HepG2 (cell line): ENCODE results near the gene NSUN6. TPM values are rescaled to one million over a fixed set of nuclear protein-coding genes. Genes with fewer than 3 reads are reported as not detected.

Experiments
- ATAC-seq: fragments of 200-7000 bp; cut with Tn5 transposase; 3 replicates; pipeline ENCODE4 v1.9.1; 2020; ENCODE audit warnings: mild to moderate bottlenecking, moderate library complexity
- BruUV-seq: library from RNA; stranded (reverse); fragments of 400-500 nt; replicated peaks from 2 replicates; lab custom pipeline; 2021; lab: Mats Ljungman, UMichigan
- CTCF ChIA-PET: fragments of 300-600 bp; formaldehyde crosslinking; extraction: SDS; loops from one replicate; lab custom pipeline; 2021; ENCODE audit warnings: low total read pairs, inconsistent platforms, low intra/inter-chr PET ratio; lab: Yijun Ruan, JAX
- POLR2A ChIA-PET: fragments of 350-600 bp; sonication (Branson Sonifier 250); formaldehyde crosslinking; loops from one replicate; lab custom pipeline; 2020; ENCODE audit warnings: antibody characterized with exemption, inconsistent platforms; lab: Yijun Ruan, JAX
- DNase-seq: peaks from one replicate; pipeline ENCODE4 v3.0.0-alpha.2; 2015; ENCODE audit warnings: low spot score
- FAIRE-seq: peaks from 3 replicates; lab custom pipeline; 2011; peaks lifted over from hg19 to GRCh38; lab: Jason Lieb, UNC
- H2AFZ ChIP-seq: one replicate; pipeline ENCODE4 v1.6.1; 2011; ENCODE audit warnings: low read length, inconsistent platforms
- H3K27ac ChIP-seq: fragments of 300-600 bp; 3 replicates; pipeline ENCODE4 v1.8.0; 2011; ENCODE audit warnings: mixed run types, mild to moderate bottlenecking, mixed read lengths, low read length, inconsistent platforms; ENCODE audit not compliant: insufficient read depth; ENCODE audit errors: extremely low read length
- H3K27me3 ChIP-seq, 2 experiments: fragments of 200-600 bp in 1 of 2; 2 replicates in 1 of 2; 3 replicates in 1 of 2; pipeline versions ENCODE4 v1.6.0 to v1.8.0; 2011; ENCODE audit warnings: low read length in 2 of 2, mild to moderate bottlenecking in 2 of 2, moderate library complexity in 2 of 2, inconsistent platforms in 1 of 2; ENCODE audit not compliant: insufficient read depth in 2 of 2, control insufficient read depth in 1 of 2
- H3K36me3 ChIP-seq, 2 experiments: fragments of 200-600 bp in 1 of 2; replicated peaks in 1 of 2; 2 replicates in 1 of 2; 3 replicates in 1 of 2; pipeline versions ENCODE4 v1.5.1 to v1.8.0; 2011; ENCODE audit warnings: low read length in 2 of 2, inconsistent platforms in 1 of 2; ENCODE audit not compliant: insufficient read depth in 2 of 2, control insufficient read depth in 1 of 2
- H3K4me1 ChIP-seq: 2 replicates; pipeline ENCODE4 v1.5.1; 2012; ENCODE audit warnings: low read length, inconsistent platforms; ENCODE audit not compliant: insufficient read depth
- H3K4me2 ChIP-seq: 2 replicates; pipeline ENCODE4 v1.6.0; 2011; ENCODE audit warnings: low read depth, low read length, inconsistent platforms
- H3K4me3 ChIP-seq, 3 experiments: fragments of 200-600 bp in 1 of 3; sonication (generic), shearing (Covaris generic) in 1 of 3; replicated peaks in 1 of 3; 2 replicates each; pipeline ENCODE4 v1.5.1; 2011 to 2016; ENCODE audit warnings: low read length in 3 of 3, inconsistent platforms in 2 of 3, low read depth in 2 of 3, mild to moderate bottlenecking in 2 of 3, control low read depth in 1 of 3, mixed read lengths in 1 of 3; ENCODE audit not compliant: insufficient read depth in 1 of 3
- H3K79me2 ChIP-seq: one replicate; pipeline ENCODE4 v1.6.1; 2011; ENCODE audit warnings: low read length, inconsistent platforms; ENCODE audit not compliant: insufficient read depth
- H3K9ac ChIP-seq: 2 replicates; pipeline ENCODE4 v1.6.0; 2011; ENCODE audit warnings: mild to moderate bottlenecking, low read depth, low read length, inconsistent platforms; ENCODE audit not compliant: insufficient read depth
- H3K9me3 ChIP-seq: 2 replicates; pipeline ENCODE4 v1.5.1; 2012; ENCODE audit warnings: mild to moderate bottlenecking, low read length
- H4K20me1 ChIP-seq: 2 replicates; pipeline ENCODE4 v1.6.0; 2011; ENCODE audit warnings: inconsistent platforms, mild to moderate bottlenecking, low read length, moderate library complexity; ENCODE audit not compliant: insufficient read depth
- LCORL ChIP-seq, 2 experiments: fragments of 450-650 bp in 1 of 2; sonication (generic) in 1 of 2; formaldehyde crosslinking in 1 of 2; IDR thresholded peaks; 2 replicates each; pipeline versions ENCODE4 v1.5.0 to v1.6.1; 2017 to 2020; ENCODE audit warnings: antibody characterized with exemption in 1 of 2, missing genetic modification reagents in 1 of 2
- NCOA2 ChIP-seq: sonication (generic); formaldehyde crosslinking; IDR thresholded peaks from 2 replicates; pipeline ENCODE4 v1.8.0; 2022; ENCODE audit warnings: inconsistent platforms
- WGBS: methylation state at CpG from one replicate; pipeline ENCODE4 v1.1.6; 2017; ENCODE audit warnings: low lambda C conversion rate; 5-methylcytosine and 5-hydroxymethylcytosine counted together
- in situ Hi-C: cut with HindIII; loops from 2 replicates; pipeline ENCODE4 v1.10.0; 2017; ENCODE audit warnings: low pct_unique_long_range_greater_than_20kb; ENCODE audit not compliant: extremely low pct_ligation_motif_present
- intact Hi-C: fragments of 100-400 bp; cut with micrococcal nuclease; formaldehyde crosslinking; loops from one replicate; pipeline ENCODE4 v1.10.0; 2022; ENCODE audit not compliant: unreplicated experiment
- polyA plus RNA-seq, 8 experiments: library from polyadenylated mRNA; depleted of rRNA in 3 of 8; stranded (reverse) in 7 of 8; unstranded in 1 of 8; fragments of >200 nt; fragmentation: Illumina TruSeq in 4 of 8; extraction: Trizol in 4 of 8; gene quantifications; 2 replicates each; pipeline versions ENCODE4 v1.2.1 to v1.2.3, GENCODE V29; 2011 to 2016; ENCODE audit warnings: low read depth in 4 of 8, missing spikeins in 1 of 8, mixed read lengths in 1 of 8; ENCODE audit not compliant: insufficient read depth in 1 of 8
- total RNA-seq, 5 experiments: library from RNA; depleted of rRNA; stranded (reverse); fragments of >200 nt; fragmentation: Illumina TruSeq; extraction: Trizol; gene quantifications; 2 replicates each; pipeline ENCODE4 v1.2.3, GENCODE V29; 2016; ENCODE audit warnings: low read depth in 1 of 5
- TF ChIP-seq, protein P1 (sequence below): IDR thresholded peaks from 2 replicates; pipeline ENCODE4 v1.6.1; 2012; ENCODE audit warnings: low read length, improper control_type of control experiment
- TF ChIP-seq, protein P2 (sequence below): sonication (generic); formaldehyde crosslinking; IDR thresholded peaks from 2 replicates; pipeline ENCODE4 v1.5.1; 2020; ENCODE audit warnings: missing genetic modification reagents, mild to moderate bottlenecking, borderline replicate concordance

Gene NSUN6
- total and polyA plus RNA-seq, 2 of the 13 experiments (the other 11 are each of a cell fraction or from before 2014, with no cell fraction given) = 17.2 to 19.3 TPM

DNA sequence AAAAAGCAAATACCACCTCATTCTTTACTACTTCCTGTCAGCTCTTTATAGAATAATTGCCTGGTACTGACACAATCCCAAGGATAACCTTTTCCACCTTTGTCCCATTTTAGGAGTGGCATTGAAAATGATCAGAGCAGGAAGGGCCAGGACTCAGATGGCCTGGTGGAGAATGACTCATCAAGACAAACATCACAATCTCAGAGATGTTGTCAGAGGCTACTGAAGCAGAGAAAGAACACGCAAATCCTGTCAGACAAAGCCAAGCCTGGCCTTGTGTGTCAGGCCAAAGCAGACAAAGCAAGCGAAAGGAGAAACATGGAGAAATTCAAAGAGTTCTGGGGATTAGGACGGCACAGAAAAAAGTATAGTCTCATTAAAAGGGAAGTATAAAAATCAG lies 40.9 kb downstream of the NSUN6 start (continued):
- TF ChIP-seq, protein P1, sequence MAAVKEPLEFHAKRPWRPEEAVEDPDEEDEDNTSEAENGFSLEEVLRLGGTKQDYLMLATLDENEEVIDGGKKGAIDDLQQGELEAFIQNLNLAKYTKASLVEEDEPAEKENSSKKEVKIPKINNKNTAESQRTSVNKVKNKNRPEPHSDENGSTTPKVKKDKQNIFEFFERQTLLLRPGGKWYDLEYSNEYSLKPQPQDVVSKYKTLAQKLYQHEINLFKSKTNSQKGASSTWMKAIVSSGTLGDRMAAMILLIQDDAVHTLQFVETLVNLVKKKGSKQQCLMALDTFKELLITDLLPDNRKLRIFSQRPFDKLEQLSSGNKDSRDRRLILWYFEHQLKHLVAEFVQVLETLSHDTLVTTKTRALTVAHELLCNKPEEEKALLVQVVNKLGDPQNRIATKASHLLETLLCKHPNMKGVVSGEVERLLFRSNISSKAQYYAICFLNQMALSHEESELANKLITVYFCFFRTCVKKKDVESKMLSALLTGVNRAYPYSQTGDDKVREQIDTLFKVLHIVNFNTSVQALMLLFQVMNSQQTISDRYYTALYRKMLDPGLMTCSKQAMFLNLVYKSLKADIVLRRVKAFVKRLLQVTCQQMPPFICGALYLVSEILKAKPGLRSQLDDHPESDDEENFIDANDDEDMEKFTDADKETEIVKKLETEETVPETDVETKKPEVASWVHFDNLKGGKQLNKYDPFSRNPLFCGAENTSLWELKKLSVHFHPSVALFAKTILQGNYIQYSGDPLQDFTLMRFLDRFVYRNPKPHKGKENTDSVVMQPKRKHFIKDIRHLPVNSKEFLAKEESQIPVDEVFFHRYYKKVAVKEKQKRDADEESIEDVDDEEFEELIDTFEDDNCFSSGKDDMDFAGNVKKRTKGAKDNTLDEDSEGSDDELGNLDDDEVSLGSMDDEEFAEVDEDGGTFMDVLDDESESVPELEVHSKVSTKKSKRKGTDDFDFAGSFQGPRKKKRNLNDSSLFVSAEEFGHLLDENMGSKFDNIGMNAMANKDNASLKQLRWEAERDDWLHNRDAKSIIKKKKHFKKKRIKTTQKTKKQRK = no peak
- no peak for TF ChIP-seq LCORL (IDR thresholded peaks at IDR 0.05)
- TF ChIP-seq LCORL (CRISPR knock-in tag; IDR thresholded peaks at IDR 0.05) = peak; percentile 54; the same call in 1 of the 2 replicates
- TF ChIP-seq NCOA2 (CRISPR knock-in tag) = peak; percentile 95

DNA sequence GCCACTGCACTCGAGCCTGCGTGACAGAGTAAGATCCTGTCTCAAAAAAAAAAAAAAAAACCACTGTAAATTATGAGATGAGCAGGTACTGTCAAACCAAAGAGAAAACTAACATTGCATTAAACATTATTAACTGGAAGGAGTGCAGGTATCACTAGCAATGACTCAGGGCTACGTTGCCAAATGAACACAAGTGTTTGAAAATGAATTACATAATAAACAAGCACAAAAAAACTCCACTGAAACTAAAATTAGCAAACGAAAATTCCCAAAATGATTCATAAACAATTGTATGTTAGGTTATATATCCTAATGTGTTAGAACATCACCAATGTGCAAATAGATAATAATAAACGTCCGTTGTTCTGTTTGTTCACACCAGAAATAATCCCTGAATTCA lies 42.8 kb downstream of the NSUN6 start:
- in situ Hi-C loops (no loop called here), intact Hi-C loops (loop anchor here (10.0 kb wide), 1 partner anchor 1416 kb away; no protein-coding TSS in a partner anchor)
- Histone ChIP-seq H2AFZ (no peak overlapping the region), H3K9me3 (no peaks in the 10 kb centered on the region), H3K36me3 (peaks cover 1 to 4% of the 10 kb centered on the region in 2 experiments; a peak in 3 of 5 replicates), H3K4me3 (no peak overlapping the region), H3K4me2 (no peak overlapping the region), H3K4me1 (peaks cover 55% of the 10 kb centered on the region), H4K20me1 (no peaks in the 10 kb centered on the region), H3K79me2 (no peaks in the 10 kb centered on the region), H3K9ac (no peak overlapping the region), H3K27me3 (no peaks in the 10 kb centered on the region), H3K27ac (no peak overlapping the region)
- TF ChIP-seq, protein P2, sequence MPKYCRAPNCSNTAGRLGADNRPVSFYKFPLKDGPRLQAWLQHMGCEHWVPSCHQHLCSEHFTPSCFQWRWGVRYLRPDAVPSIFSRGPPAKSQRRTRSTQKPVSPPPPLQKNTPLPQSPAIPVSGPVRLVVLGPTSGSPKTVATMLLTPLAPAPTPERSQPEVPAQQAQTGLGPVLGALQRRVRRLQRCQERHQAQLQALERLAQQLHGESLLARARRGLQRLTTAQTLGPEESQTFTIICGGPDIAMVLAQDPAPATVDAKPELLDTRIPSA (CRISPR knock-in tag) = no peak
- POLR2A ChIA-PET = interaction anchor here (1.1 to 1.7 kb wide), 2 partner anchors 19 to 51 kb away, joined by 4 to 7 read pairs; partner anchors contain the start of gene ARL5B
- DNase-seq (no peak), FAIRE-seq (no peak), ATAC-seq (no peak)
- WGBS = 86% methylated on average over 6 of the region's 6 CpGs
- no TSS peak for BruUV-seq
- CTCF ChIA-PET = no interaction called here
